K562 (cell line): ENCODE results near the gene MACROD2. TPM values are rescaled to one million over a fixed set of nuclear protein-coding genes. Genes with fewer than 3 reads are reported as not detected.

Experiments used
- ATAC-seq: fragments of 200-7000 bp; cut with Tn5 transposase; 3 replicates; pipeline ENCODE4 v1.9.1; 2020; ENCODE audit warnings: moderate library complexity
- BruUV-seq: library from RNA; stranded (reverse); fragments of 400-500 nt; replicated peaks from 2 replicates; lab custom pipeline; 2021; lab: Mats Ljungman, UMichigan
- CTCF ChIA-PET: fragments of 300-600 bp; formaldehyde crosslinking; extraction: SDS; loops from one replicate; lab custom pipeline; 2021; ENCODE audit warnings: low intra/inter-chr PET ratio; lab: Yijun Ruan, JAX
- POLR2A ChIA-PET: fragments of 300-600, 350-650 bp; sonication (Branson Sonifier 250); formaldehyde crosslinking; extraction: SDS; loops from one replicate; lab custom pipeline; 2021; ENCODE audit warnings: antibody characterized with exemption, inconsistent platforms; lab: Yijun Ruan, JAX
- DNase-seq, 4 experiments: peaks; one replicate each; pipeline versions ENCODE4 v3.0.0 to v3.0.0-alpha.2; 2011 to 2018; ENCODE audit warnings: low spot score in 3 of 4, mixed read lengths in 3 of 4; ENCODE audit errors: extremely low read depth in 1 of 4
- FAIRE-seq: peaks from 2 replicates; lab custom pipeline; 2011; peaks lifted over from hg19 to GRCh38; lab: Jason Lieb, UNC
- H2AFZ ChIP-seq: 2 replicates; pipeline ENCODE4 v1.6.0; 2011; ENCODE audit warnings: low read depth, low read length, control low read depth, inconsistent platforms
- H3K27ac ChIP-seq: fragments of 200-600 bp; 3 replicates; pipeline ENCODE4 v1.8.0; 2011; ENCODE audit warnings: low read depth, mild to moderate bottlenecking, control low read depth, inconsistent platforms, low read length, moderate library complexity, mixed read lengths; ENCODE audit errors: extremely low read depth
- H3K27me3 ChIP-seq, 2 experiments: fragments of 300-600 bp in 1 of 2; 2 replicates in 1 of 2; 3 replicates in 1 of 2; pipeline versions ENCODE4 v1.6.0 to v1.8.0; 2011; ENCODE audit warnings: inconsistent platforms in 2 of 2, low read length in 2 of 2, mild to moderate bottlenecking in 1 of 2, mixed read lengths in 1 of 2, moderate library complexity in 1 of 2; ENCODE audit not compliant: control insufficient read depth in 2 of 2, insufficient read depth in 2 of 2
- H3K36me3 ChIP-seq: fragments of 300-600 bp; 3 replicates; pipeline ENCODE4 v1.8.0; 2011; ENCODE audit warnings: mild to moderate bottlenecking, low read length, inconsistent platforms; ENCODE audit not compliant: control insufficient read depth, insufficient read depth
- H3K4me1 ChIP-seq, 2 experiments: fragments of 200-600 bp in 1 of 2; replicated peaks in 1 of 2; 2 replicates in 1 of 2; 3 replicates in 1 of 2; pipeline versions ENCODE4 v1.5.1 to v1.8.0; 2011; ENCODE audit warnings: inconsistent platforms in 2 of 2, low read length in 2 of 2, mild to moderate bottlenecking in 1 of 2, mixed read lengths in 1 of 2, moderate library complexity in 1 of 2; ENCODE audit not compliant: control insufficient read depth in 2 of 2, insufficient read depth in 2 of 2
- H3K4me2 ChIP-seq: 2 replicates; pipeline ENCODE4 v1.6.1; 2011; ENCODE audit warnings: low read length, control low read depth, inconsistent platforms, mixed read lengths; ENCODE audit not compliant: insufficient read depth
- H3K4me3 ChIP-seq: fragments of 200-600 bp; sonication (generic), shearing (Covaris generic); 2 replicates; pipeline ENCODE4 v1.5.1; 2016; ENCODE audit warnings: control low read depth, inconsistent platforms
- H3K79me2 ChIP-seq: fragments of 200-600 bp; 3 replicates; pipeline ENCODE4 v1.8.0; 2011; ENCODE audit warnings: low read length, inconsistent platforms; ENCODE audit not compliant: control insufficient read depth, insufficient read depth
- H3K9ac ChIP-seq, 2 experiments: 2 replicates each; pipeline versions ENCODE4 v1.6.0 to v1.6.1; 2011; ENCODE audit warnings: low read depth in 2 of 2, low read length in 2 of 2, control low read depth in 1 of 2, inconsistent platforms in 1 of 2, mild to moderate bottlenecking in 1 of 2, mixed read lengths in 1 of 2; ENCODE audit not compliant: insufficient read depth in 1 of 2
- H3K9me1 ChIP-seq: one replicate; pipeline ENCODE4 v1.6.0; 2011; ENCODE audit warnings: inconsistent platforms, mild to moderate bottlenecking, low read length, moderate library complexity; ENCODE audit not compliant: control insufficient read depth, insufficient read depth
- H3K9me3 ChIP-seq: replicated peaks from 2 replicates; pipeline ENCODE4 v1.5.1; 2011; ENCODE audit warnings: low read depth, low read length, inconsistent platforms; ENCODE audit not compliant: control insufficient read depth, insufficient read depth
- H4K20me1 ChIP-seq: replicated peaks from 2 replicates; pipeline ENCODE4 v1.6.1; 2011; ENCODE audit warnings: low read length, inconsistent platforms, mixed read lengths; ENCODE audit not compliant: control insufficient read depth, insufficient read depth
- CGGBP1 ChIP-seq: fragments of 250-450 bp; sonication (Bioruptor Pico); IDR thresholded peaks from 2 replicates; pipeline ENCODE4 v1.9.0; 2021; ENCODE audit warnings: mild to moderate bottlenecking
- CLOCK ChIP-seq: fragments of 250-450 bp; sonication (Bioruptor Pico); IDR thresholded peaks from 2 replicates; pipeline ENCODE4 v1.4.0; 2020; ENCODE audit warnings: mild to moderate bottlenecking, moderate library complexity, borderline replicate concordance
- ERF ChIP-seq: fragments of 450-650 bp; formaldehyde crosslinking; IDR thresholded peaks from 2 replicates; pipeline ENCODE4 v1.4.0; 2020; ENCODE audit warnings: mild to moderate bottlenecking, mixed read lengths
- EWSR1 ChIP-seq: fragments of 450-650 bp; IDR thresholded peaks from 2 replicates; pipeline ENCODE4 v1.6.1; 2018; ENCODE audit warnings: borderline replicate concordance, mild to moderate bottlenecking, low read depth, moderate library complexity; ENCODE audit not compliant: partially characterized antibody
- NUFIP1 ChIP-seq: fragments of 450-650 bp; IDR thresholded peaks from 2 replicates; pipeline ENCODE4 v1.6.1; 2018; ENCODE audit not compliant: partially characterized antibody
- ZNF3 ChIP-seq: fragments of 250-450 bp; sonication (Bioruptor Pico); IDR thresholded peaks from 2 replicates; pipeline ENCODE4 v1.5.0; 2021; ENCODE audit warnings: mild to moderate bottlenecking, moderate library complexity
- WGBS: fragments of 100-300 bp; shearing (Covaris generic); methylation state at CpG from one replicate; pipeline ENCODE4 v1.1.6; 2016; ENCODE audit warnings: low coverage, mixed read lengths; ENCODE audit not compliant: insufficient coverage; ENCODE audit errors: missing lambda C conversion rate; 5-methylcytosine and 5-hydroxymethylcytosine counted together
- in situ Hi-C: fragments of 300-500 bp; cut with MboI; formaldehyde crosslinking; loops from 4 replicates; pipeline ENCODE4 v1.15.0; 2018; ENCODE audit warnings: inconsistent platforms, mixed read lengths
- intact Hi-C: fragments of 100-400 bp; cut with micrococcal nuclease; formaldehyde crosslinking; loops from 2 replicates; pipeline ENCODE4 v1.14.2; 2022
- polyA plus RNA-seq, 8 experiments: library from polyadenylated mRNA; depleted of rRNA in 4 of 8; stranded (reverse) in 5 of 8; unstranded in 3 of 8; fragments of >200 nt; fragmentation: Nextera tagmentation in 2 of 8; fragmentation: Illumina TruSeq in 1 of 8; extraction: Ambion mirVana in 2 of 8; extraction: Trizol in 1 of 8; gene quantifications; 2 replicates each; pipeline versions ENCODE4 v1.2.1 to v1.2.3, GENCODE V29; 2011 to 2014; ENCODE audit warnings: inconsistent platforms in 1 of 8, missing spikeins in 1 of 8
- total RNA-seq, 7 experiments: library from RNA; depleted of rRNA in 6 of 7; stranded (reverse); fragments of >200 nt in 6 of 7; fragmentation: Illumina TruSeq in 2 of 7; extraction: Trizol in 2 of 7; gene quantifications; 2 replicates each; pipeline versions ENCODE4 v1.2.1 to v1.2.3, GENCODE V29; 2011 to 2021; ENCODE audit warnings: low replicate concordance in 1 of 7
- TF ChIP-seq, protein P1 (sequence below): sonication (generic); formaldehyde crosslinking; IDR thresholded peaks from 2 replicates; pipeline ENCODE4 v1.4.0; 2020; ENCODE audit warnings: mild to moderate bottlenecking, missing genetic modification reagents

MACROD2 gene
- total and polyA plus RNA-seq, 9 of the 15 experiments (the other 6 are each of a cell fraction or from before 2014, with no cell fraction given), result not detected

GRCh38 chr20:15627501-15627903 is 1632.2 kb downstream of the MACROD2 start (continued):
- no peak for TF ChIP-seq ERF (CRISPR knock-in tag)

DNA sequence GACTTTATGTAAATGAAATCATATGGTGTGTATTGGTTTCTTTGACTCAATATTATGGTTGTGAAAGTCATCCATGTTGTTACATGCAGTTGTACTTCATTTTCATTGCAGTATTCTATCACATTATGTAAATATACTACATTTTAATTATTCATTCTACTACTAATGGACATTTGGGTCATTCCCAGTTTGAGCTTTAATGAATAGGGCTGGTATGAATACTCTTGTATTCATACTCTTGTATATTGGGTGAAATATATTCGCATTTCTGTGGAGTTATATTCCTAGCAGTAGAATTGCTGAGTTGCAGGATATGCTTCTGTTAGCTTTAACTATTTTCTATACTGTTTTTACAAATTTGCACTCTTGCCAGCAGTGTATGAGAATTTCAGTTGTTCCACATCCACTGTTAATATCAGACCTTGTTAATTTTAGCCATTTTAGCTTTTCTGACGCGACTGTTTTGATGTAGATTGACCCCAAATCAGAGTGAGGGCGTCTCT is 1633.6 kb downstream of the MACROD2 start:
- ChIA-PET POLR2A (no interaction called here), CTCF (no interaction called here)
- Histone ChIP-seq H3K4me3 (no peak overlapping the region), H3K9ac (no peak overlapping the region), H3K9me3 (no peaks in the 10 kb centered on the region), H3K36me3 (no peaks in the 10 kb centered on the region), H2AFZ (no peak overlapping the region), H3K27ac (no peak overlapping the region), H3K79me2 (no peaks in the 10 kb centered on the region), H4K20me1 (no peaks in the 10 kb centered on the region), H3K9me1 (no peaks in the 10 kb centered on the region), H3K27me3 (no peaks in the 10 kb centered on the region), H3K4me2 (no peak overlapping the region), H3K4me1 (no peaks in the 10 kb centered on the region)
- FAIRE-seq (no peak), DNase-seq (no peak), ATAC-seq (no peak)
- intact Hi-C loops (no loop called here), in situ Hi-C loops (no loop called here)
- WGBS, result 0% methylated on average over 4 of the region's 4 CpGs
- BruUV-seq, result no TSS peak
- TF ChIP-seq ZNF3 (CRISPR knock-in tag) (no peak), CGGBP1 (CRISPR knock-in tag) (no peak), EWSR1 (no peak), NUFIP1 (no peak), CLOCK (CRISPR knock-in tag) (no peak)
- TF ChIP-seq, protein P1, sequence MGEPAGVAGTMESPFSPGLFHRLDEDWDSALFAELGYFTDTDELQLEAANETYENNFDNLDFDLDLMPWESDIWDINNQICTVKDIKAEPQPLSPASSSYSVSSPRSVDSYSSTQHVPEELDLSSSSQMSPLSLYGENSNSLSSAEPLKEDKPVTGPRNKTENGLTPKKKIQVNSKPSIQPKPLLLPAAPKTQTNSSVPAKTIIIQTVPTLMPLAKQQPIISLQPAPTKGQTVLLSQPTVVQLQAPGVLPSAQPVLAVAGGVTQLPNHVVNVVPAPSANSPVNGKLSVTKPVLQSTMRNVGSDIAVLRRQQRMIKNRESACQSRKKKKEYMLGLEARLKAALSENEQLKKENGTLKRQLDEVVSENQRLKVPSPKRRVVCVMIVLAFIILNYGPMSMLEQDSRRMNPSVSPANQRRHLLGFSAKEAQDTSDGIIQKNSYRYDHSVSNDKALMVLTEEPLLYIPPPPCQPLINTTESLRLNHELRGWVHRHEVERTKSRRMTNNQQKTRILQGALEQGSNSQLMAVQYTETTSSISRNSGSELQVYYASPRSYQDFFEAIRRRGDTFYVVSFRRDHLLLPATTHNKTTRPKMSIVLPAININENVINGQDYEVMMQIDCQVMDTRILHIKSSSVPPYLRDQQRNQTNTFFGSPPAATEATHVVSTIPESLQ, result no peak
- TF ChIP-seq, all 486 proteins: peak for 0
